ENCODE data around the gene CENPC. TPM values are rescaled to one million over a fixed set of nuclear protein-coding genes. Genes with fewer than 3 reads are reported as not detected.

CENPC gene
- total RNA-seq, 4 donors from 2014 or later = 28.7 to 38.8 (median 34.8) TPM

- no peak for TF ChIP-seq CTCF (IDR thresholded peaks at IDR 0.05; ENCODE audit: low read depth)
Observed at GRCh38 chr4:67576538-67576937, 31.2 kb upstream of the CENPC start.

- TF ChIP-seq CTCF (IDR thresholded peaks at IDR 0.05; ENCODE audit: low read depth) = no peak
Observed at GRCh38 chr4:67576059-67576466, 30.8 kb upstream of the CENPC start.

GRCh38 chr4:67575232-67576058 lies 30.1 kb upstream of the CENPC start:
- TF ChIP-seq CTCF (IDR thresholded peaks at IDR 0.05; ENCODE audit: low read depth) = no peak

GRCh38 chr4:67573193-67573592 lies 27.9 kb upstream of the CENPC start:
- TF ChIP-seq CTCF (IDR thresholded peaks at IDR 0.05; ENCODE audit: low read depth) = no peak

- TF ChIP-seq CTCF (IDR thresholded peaks at IDR 0.05; ENCODE audit: low read depth) = no peak
Observed at GRCh38 chr4:67571975-67572374, 26.7 kb upstream of the CENPC start.

- TF ChIP-seq CTCF (IDR thresholded peaks at IDR 0.05; ENCODE audit: low read depth) = no peak
Observed at GRCh38 chr4:67570537-67570936, 25.2 kb upstream of the CENPC start.

- no peak for TF ChIP-seq CTCF (IDR thresholded peaks at IDR 0.05; ENCODE audit: low read depth)
Observed at GRCh38 chr4:67568820-67569219, 23.5 kb upstream of the CENPC start.
